Endothelial cell of umbilical vein (primary cell): ENCODE measurements around the gene NTN5. TPM values are rescaled to one million over a fixed set of nuclear protein-coding genes. Genes with fewer than 3 reads are reported as not detected.

Experiments
- BruUV-seq: library from RNA; stranded (reverse); fragments of 400-500 nt; replicated peaks from 2 replicates; lab custom pipeline; 2021; lab: Mats Ljungman, UMichigan
- CTCF ChIA-PET: fragments of 300-600, 350-600 bp; sonication (Branson Sonifier 250); formaldehyde crosslinking; loops from one replicate; lab custom pipeline; 2021; ENCODE audit warnings: antibody characterized with exemption, inconsistent platforms; lab: Charles Lee
- POLR2A ChIA-PET: fragments of 300-600, 350-600 bp; sonication (Branson Sonifier 250); formaldehyde crosslinking; loops from one replicate; lab custom pipeline; 2021; ENCODE audit warnings: antibody characterized with exemption, inconsistent platforms; lab: Charles Lee
- DNase-seq: peaks from one replicate; pipeline ENCODE4 v3.0.0-alpha.2; 2011; ENCODE audit warnings: low read depth, low spot score
- FAIRE-seq: peaks from 2 replicates; lab custom pipeline; 2011; peaks lifted over from hg19 to GRCh38; lab: Jason Lieb, UNC
- H2AFZ ChIP-seq: 2 replicates; pipeline ENCODE4 v1.6.0; 2012; ENCODE audit warnings: low read depth, low read length, control low read depth, inconsistent platforms
- H3K27ac ChIP-seq: 2 replicates; pipeline ENCODE4 v1.5.1; 2011; ENCODE audit warnings: low read depth, mild to moderate bottlenecking, control low read depth, low read length, moderate library complexity; ENCODE audit not compliant: insufficient read depth
- H3K27me3 ChIP-seq, 2 experiments: 2 replicates each; pipeline versions ENCODE4 v1.6.0 to v1.6.1; 2011; ENCODE audit warnings: low read length in 2 of 2, mixed read lengths in 1 of 2; ENCODE audit not compliant: control insufficient read depth in 2 of 2, insufficient read depth in 2 of 2
- H3K36me3 ChIP-seq, 2 experiments: 2 replicates in 1 of 2; 3 replicates in 1 of 2; pipeline ENCODE4 v1.5.1; 2011; ENCODE audit warnings: low read length in 2 of 2, mild to moderate bottlenecking in 1 of 2, moderate library complexity in 1 of 2; ENCODE audit not compliant: control insufficient read depth in 2 of 2, insufficient read depth in 2 of 2; ENCODE audit errors: extremely low read depth in 1 of 2
- H3K4me1 ChIP-seq: 3 replicates; pipeline ENCODE4 v1.5.1; 2011; ENCODE audit warnings: mild to moderate bottlenecking, low read length; ENCODE audit not compliant: control insufficient read depth, insufficient read depth; ENCODE audit errors: extremely low read depth
- H3K4me2 ChIP-seq: 2 replicates; pipeline ENCODE4 v1.6.1; 2011; ENCODE audit warnings: low read length, control low read depth, mixed read lengths; ENCODE audit not compliant: insufficient read depth
- H3K4me3 ChIP-seq, 3 experiments: fragments of 200-600 bp in 1 of 3; sonication (generic), shearing (Covaris generic) in 1 of 3; replicated peaks in 1 of 3; 2 replicates each; pipeline ENCODE4 v1.5.1; 2011 to 2016; ENCODE audit warnings: control low read depth in 3 of 3, low read length in 3 of 3, mild to moderate bottlenecking in 2 of 3, inconsistent platforms in 1 of 3, low read depth in 1 of 3, moderate library complexity in 1 of 3; ENCODE audit not compliant: insufficient read depth in 1 of 3
- H3K79me2 ChIP-seq: 2 replicates; pipeline ENCODE4 v1.6.0; 2012; ENCODE audit warnings: low read length, inconsistent platforms; ENCODE audit not compliant: control insufficient read depth, insufficient read depth
- H3K9ac ChIP-seq: replicated peaks from 2 replicates; pipeline ENCODE3; 2011; ENCODE audit warnings: low read length, control low read depth; ENCODE audit not compliant: insufficient read depth; ENCODE audit errors: extremely low read depth
- H3K9me1 ChIP-seq: replicated peaks from 3 replicates; pipeline ENCODE4 v1.6.0; 2011; ENCODE audit warnings: mild to moderate bottlenecking, low read length; ENCODE audit not compliant: control insufficient read depth, insufficient read depth; ENCODE audit errors: extremely low read depth
- H3K9me3 ChIP-seq: replicated peaks from 2 replicates; pipeline ENCODE4 v1.5.1; 2012; ENCODE audit warnings: low read length, inconsistent platforms; ENCODE audit not compliant: control insufficient read depth, insufficient read depth
- H4K20me1 ChIP-seq: replicated peaks from 2 replicates; pipeline ENCODE3; 2011; ENCODE audit warnings: mild to moderate bottlenecking, low read length; ENCODE audit not compliant: control insufficient read depth, insufficient read depth; ENCODE audit errors: extremely low read depth
- GATA2 ChIP-seq: IDR thresholded peaks from 2 replicates; pipeline ENCODE4 v1.7.0; 2011; ENCODE audit warnings: low read depth, mild to moderate bottlenecking, moderate library complexity, mixed read lengths, low read length; ENCODE audit not compliant: insufficient read length, insufficient read depth
- JUN ChIP-seq: IDR thresholded peaks from 2 replicates; pipeline ENCODE4 v1.6.1; 2011; ENCODE audit warnings: borderline replicate concordance, low read depth; ENCODE audit not compliant: insufficient read length, insufficient read depth
- MYC ChIP-seq: IDR thresholded peaks from one replicate; pipeline ENCODE4 v1.6.1; 2011; ENCODE audit warnings: mild to moderate bottlenecking, low read depth, low read length
- POLR2AphosphoS5 ChIP-seq: IDR thresholded peaks from 2 replicates; pipeline ENCODE4 v1.6.1; 2012; ENCODE audit warnings: low read depth, mild to moderate bottlenecking, control low read depth, low read length, moderate library complexity; ENCODE audit not compliant: insufficient read depth
- dilution Hi-C: fragments of 300-500 bp; cut with MboI; formaldehyde crosslinking; loops from one replicate; pipeline ENCODE4 v1.15.0; 2019; ENCODE audit warnings: low sequenced_read_pairs; ENCODE audit not compliant: extremely low pct_ligation_motif_present
- intact Hi-C: fragments of 100-400 bp; cut with micrococcal nuclease; formaldehyde crosslinking; loops from one replicate; pipeline ENCODE4 v1.10.0; 2022
- polyA plus RNA-seq, 4 experiments: library from polyadenylated mRNA; depleted of rRNA in 3 of 4; stranded (reverse) in 3 of 4; unstranded in 1 of 4; fragments of >200 nt; gene quantifications; 2 replicates each; pipeline versions ENCODE4 v1.2.1 to v1.2.3, GENCODE V29; 2011 to 2012; ENCODE audit warnings: missing spikeins in 1 of 4
- total RNA-seq: library from RNA; stranded (reverse); gene quantifications from 2 replicates; pipeline ENCODE4 v1.2.3, GENCODE V29; 2021
- TF ChIP-seq, protein P1 (sequence below), 2 donors: IDR thresholded peaks; 1 replicate in 1 of 2; 2 replicates in 1 of 2; pipeline ENCODE4 v1.5.1; 2011; ENCODE audit warnings: low read length in 2 of 2, mild to moderate bottlenecking in 2 of 2, moderate library complexity in 2 of 2, control low read depth in 1 of 2, inconsistent platforms in 1 of 2, low read depth in 1 of 2; ENCODE audit not compliant: insufficient read depth in 1 of 2; ENCODE audit errors: extremely low read depth in 1 of 2

NTN5 gene
- total and polyA plus RNA-seq, 2 donors (not counting 3 experiments of a cell fraction or from before 2014, with no cell fraction given): 0.11 TPM; not detected in 1

DNA sequence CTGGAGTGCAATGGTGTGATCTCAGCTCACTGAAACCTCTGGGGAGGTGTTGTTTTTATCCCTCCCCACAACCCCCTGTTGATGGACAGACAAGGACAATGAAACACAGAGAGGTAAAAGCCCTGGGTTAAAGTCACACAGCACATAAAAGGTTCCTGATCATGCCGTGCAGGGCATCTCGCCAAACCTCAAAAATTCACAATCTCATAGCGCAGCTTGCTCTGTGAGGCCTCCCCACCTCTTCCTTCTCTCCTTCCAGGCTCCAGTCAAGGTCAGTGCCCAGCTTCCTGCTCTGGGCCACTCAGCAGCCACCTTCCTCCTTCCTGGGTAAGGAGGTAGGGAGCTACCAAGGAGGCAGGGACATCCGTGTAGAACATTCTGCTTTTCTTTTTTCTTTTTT lies 25.2 kb upstream of the NTN5 start:
- H3K4me2 ChIP-seq: no peak overlapping the region
- FAIRE-seq: peak; percentile 91

More for the DNA sequence above, 25.2 kb upstream of the NTN5 start:
- Histone ChIP-seq H3K79me2 (no peaks in the 10 kb centered on the region), H3K36me3 (no peaks in the 10 kb centered on the region), H3K27ac (no peak overlapping the region), H3K27me3 (no peaks in the 10 kb centered on the region), H3K4me1 (peaks cover 16% of the 10 kb centered on the region), H4K20me1 (no peaks in the 10 kb centered on the region), H2AFZ (peak overlapping the region; percentile 67), H3K4me3 (no peak overlapping the region), H3K9me1 (no peaks in the 10 kb centered on the region), H3K9me3 (no peaks in the 10 kb centered on the region), H3K9ac (no peak overlapping the region)
- TF ChIP-seq GATA2 (peak; percentile 45), JUN (no peak), MYC (no peak), POLR2AphosphoS5 (peak; percentile 59)
- TF ChIP-seq, protein P1, sequence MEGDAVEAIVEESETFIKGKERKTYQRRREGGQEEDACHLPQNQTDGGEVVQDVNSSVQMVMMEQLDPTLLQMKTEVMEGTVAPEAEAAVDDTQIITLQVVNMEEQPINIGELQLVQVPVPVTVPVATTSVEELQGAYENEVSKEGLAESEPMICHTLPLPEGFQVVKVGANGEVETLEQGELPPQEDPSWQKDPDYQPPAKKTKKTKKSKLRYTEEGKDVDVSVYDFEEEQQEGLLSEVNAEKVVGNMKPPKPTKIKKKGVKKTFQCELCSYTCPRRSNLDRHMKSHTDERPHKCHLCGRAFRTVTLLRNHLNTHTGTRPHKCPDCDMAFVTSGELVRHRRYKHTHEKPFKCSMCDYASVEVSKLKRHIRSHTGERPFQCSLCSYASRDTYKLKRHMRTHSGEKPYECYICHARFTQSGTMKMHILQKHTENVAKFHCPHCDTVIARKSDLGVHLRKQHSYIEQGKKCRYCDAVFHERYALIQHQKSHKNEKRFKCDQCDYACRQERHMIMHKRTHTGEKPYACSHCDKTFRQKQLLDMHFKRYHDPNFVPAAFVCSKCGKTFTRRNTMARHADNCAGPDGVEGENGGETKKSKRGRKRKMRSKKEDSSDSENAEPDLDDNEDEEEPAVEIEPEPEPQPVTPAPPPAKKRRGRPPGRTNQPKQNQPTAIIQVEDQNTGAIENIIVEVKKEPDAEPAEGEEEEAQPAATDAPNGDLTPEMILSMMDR (IDR thresholded peaks at IDR 0.05; ENCODE audit: extremely low read depth in 1 of 2, insufficient read depth in 1 of 2, low read depth in 1 of 2, low read length in 2 of 2): no peak
- BruUV-seq: no TSS peak
- intact Hi-C loops: loop anchor here (1.0 kb wide), 1 partner anchor 49 kb away; no protein-coding TSS in a partner anchor
- POLR2A ChIA-PET: interaction anchor here (0.6 to 1.0 kb wide), 4 partner anchors 27 to 153 kb away, joined by 3 to 10 read pairs (median 4); partner anchors contain the start of genes RPL18 and SPHK2
- CTCF ChIA-PET: interaction anchor here (0.8 to 1.4 kb wide), 6 partner anchors 15 to 273 kb away, joined by 3 to 8 read pairs (median 4); no protein-coding TSS in a partner anchor
- DNase-seq: peak; percentile 60
- dilution Hi-C loops: no loop called here
